Fibroblast of villous mesenchyme (primary cell): Measurements from ENCODE around the gene HTRA2. TPM values are rescaled to one million over a fixed set of nuclear protein-coding genes. Genes with fewer than 3 reads are reported as not detected.

Experiments
- DNase-seq: peaks from one replicate; pipeline ENCODE4 v3.0.0-alpha.2; 2010; ENCODE audit warnings: low read depth
- H3K4me3 ChIP-seq: 2 replicates; pipeline ENCODE4 v1.5.1; 2011; ENCODE audit warnings: low read depth, mild to moderate bottlenecking, low read length
- CTCF ChIP-seq: IDR thresholded peaks from 2 replicates; pipeline ENCODE4 v1.5.1; 2012; ENCODE audit warnings: low read depth, mild to moderate bottlenecking, low read length; ENCODE audit not compliant: insufficient read depth
- total RNA-seq: library from RNA; depleted of rRNA; stranded (reverse); fragments of >200 nt; gene quantifications from 2 replicates; pipeline ENCODE4 v1.2.3, GENCODE V29; 2012

Gene HTRA2
- total RNA-seq, 1 donor = 40.2 TPM

GRCh38 chr2:74564222-74564621, 34.5 kb downstream of the HTRA2 start:
- no peak for DNase-seq
- no peak for TF ChIP-seq CTCF
- H3K4me3 ChIP-seq = no peak overlapping the region

GRCh38 chr2:74566076-74566753, 36.5 kb downstream of the HTRA2 start:
- H3K4me3 ChIP-seq = no peak overlapping the region
- no peak for TF ChIP-seq CTCF
- DNase-seq = no peak

- no peak overlapping the region for H3K4me3 ChIP-seq
- peak; percentile 85 for DNase-seq
- no peak for TF ChIP-seq CTCF
These were observed 37.0 kb downstream of the HTRA2 start for GRCh38 chr2:74566754-74567085.

GRCh38 chr2:74567881-74568280, 38.1 kb downstream of the HTRA2 start:
- peak; percentile 73 for DNase-seq
- H3K4me3 ChIP-seq = no peak overlapping the region
- TF ChIP-seq CTCF = no peak

- no peak for DNase-seq
- H3K4me3 ChIP-seq = no peak overlapping the region
- no peak for TF ChIP-seq CTCF
These were observed 40.0 kb downstream of the HTRA2 start for GRCh38 chr2:74569686-74570085.

- H3K4me3 ChIP-seq = no peak overlapping the region
- no peak for TF ChIP-seq CTCF
- no peak for DNase-seq
These were observed 41.3 kb downstream of the HTRA2 start for GRCh38 chr2:74571058-74571457.
